ENCODE results near the gene PDZRN4.

- TF ChIP-seq SUZ12 (IDR thresholded peaks at IDR 0.05; ENCODE audit: extremely low read depth, insufficient read depth, insufficient read length), result no peak
- no peak for TF ChIP-seq ZNF274 (IDR thresholded peaks at IDR 0.05; ENCODE audit: low read depth, low read length)
Measured at GRCh38 chr12:41221491-41221890, 33.4 kb downstream of the PDZRN4 start.
